Activated CD4-positive, alpha-beta T cell treated with anti-CD3 and anti-CD28 coated beads, Interleukin-2, Interleukin-6, amounts not matched to agents 100 ng/mL and 50 ng/mL, durations not matched to agents 16 hours and 8 hours (primary cell): ENCODE data around the gene ASCL5.

Experiments used
- DNase-seq: peaks from one replicate; pipeline ENCODE4 v3.0.0-alpha.2; 2020

Gene ASCL5

GRCh38 chr1:201109651-201110050 is 17.3 kb downstream of the ASCL5 start:
- no peak for DNase-seq

GRCh38 chr1:201108614-201109013 is 18.4 kb downstream of the ASCL5 start:
- DNase-seq, result no peak

DNA sequence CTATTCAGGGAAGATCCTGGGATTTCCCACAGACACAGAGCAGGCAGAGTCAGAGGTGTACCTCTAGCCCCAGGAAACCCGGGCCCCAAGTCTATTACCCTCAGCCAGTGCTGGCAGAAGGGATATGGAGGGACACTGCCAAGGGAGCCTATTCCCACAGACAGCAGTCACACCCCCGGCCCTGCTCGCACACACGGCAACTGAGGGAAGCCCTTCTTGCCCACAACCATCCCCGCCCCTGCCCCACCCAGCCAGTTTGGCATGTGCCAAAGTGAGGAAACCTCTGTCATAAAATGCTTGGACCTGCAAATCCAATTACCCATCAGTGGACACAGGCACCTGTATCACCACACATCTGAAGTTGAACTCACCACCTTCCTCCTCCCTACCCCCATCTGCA is 21.3 kb downstream of the ASCL5 start:
- DNase-seq, result no peak

DNA sequence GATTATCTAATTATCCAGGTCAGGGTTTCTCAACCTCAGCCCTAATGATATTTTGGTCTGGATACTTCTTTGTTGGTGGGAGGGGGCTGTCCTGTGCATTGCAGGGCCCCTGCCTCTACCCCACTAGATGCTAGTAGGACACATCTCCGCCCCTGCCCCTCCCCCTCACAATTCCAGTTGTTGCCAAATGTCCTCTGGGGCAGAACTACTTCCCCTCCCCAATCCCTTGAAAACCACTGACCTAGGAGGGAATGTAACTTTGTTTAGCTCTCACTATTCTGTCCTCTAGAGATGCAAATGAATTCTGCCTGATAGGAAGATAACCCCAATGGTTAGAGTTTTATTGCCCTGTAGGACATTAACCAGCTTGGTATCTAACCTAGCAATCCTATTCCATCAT is 22.8 kb downstream of the ASCL5 start:
- DNase-seq, result no peak

GRCh38 chr1:201103666-201104065 is 23.3 kb downstream of the ASCL5 start:
- DNase-seq, result no peak

GRCh38 chr1:201100169-201100930 is 26.6 kb downstream of the ASCL5 start:
- no peak for DNase-seq

DNA sequence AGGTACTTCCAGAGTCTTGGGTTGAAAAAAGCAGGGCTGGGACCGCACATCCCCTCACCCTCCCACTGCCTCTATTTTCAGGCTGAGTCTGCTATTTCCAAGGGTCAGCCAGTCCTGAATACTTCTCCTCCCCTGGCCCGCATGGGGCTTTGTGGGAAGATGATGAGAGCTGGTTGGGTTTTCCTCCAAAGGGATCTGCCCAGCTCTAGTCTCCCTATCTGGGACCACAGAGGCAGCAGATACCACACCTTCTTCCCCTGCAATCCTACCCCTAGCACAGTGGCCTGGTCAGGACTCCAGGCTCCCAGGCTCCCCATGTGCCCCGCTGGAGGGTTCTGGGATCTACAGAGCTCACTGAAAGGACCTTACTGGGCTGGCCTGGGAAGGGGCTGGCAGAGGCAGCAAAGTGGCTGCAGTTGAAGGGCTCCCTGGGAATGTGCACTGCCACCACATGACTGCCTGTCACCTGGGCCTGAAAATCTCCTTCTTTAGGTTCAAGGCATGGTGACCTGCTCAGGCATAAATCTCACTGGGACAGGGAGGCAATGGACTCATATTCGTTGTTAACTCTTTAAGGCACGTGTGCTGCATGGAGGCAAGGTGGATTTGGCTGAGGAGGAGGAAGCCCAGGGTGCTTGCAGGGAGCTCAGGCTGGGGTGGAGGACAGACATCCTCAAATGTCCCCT is 27.8 kb downstream of the ASCL5 start:
- no peak for DNase-seq

- no peak for DNase-seq
Measured at GRCh38 chr1:201096977-201097856, 29.8 kb downstream of the ASCL5 start.

DNA sequence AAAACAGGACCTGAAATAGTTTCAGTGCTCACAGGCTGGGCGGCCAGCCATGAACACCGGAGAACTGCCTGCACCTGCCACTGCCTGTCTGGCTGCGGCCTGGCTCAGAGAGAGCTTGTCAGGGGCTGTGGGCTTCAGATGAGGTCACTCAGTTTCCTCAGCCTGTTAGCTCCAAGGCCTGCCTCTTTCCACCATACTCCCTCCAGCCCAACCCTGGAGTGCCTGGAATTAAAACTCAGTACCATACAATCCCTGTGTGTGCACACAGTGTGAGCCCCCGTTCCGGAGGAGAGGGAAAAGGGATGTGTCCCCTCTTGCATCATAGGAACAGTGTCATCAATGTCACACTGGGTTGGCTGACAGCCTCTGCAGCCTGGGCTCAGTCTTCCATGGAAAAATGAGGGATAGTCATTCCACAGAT is 30.9 kb downstream of the ASCL5 start:
- no peak for DNase-seq

GRCh38 chr1:201095581-201095980 is 31.4 kb downstream of the ASCL5 start:
- DNase-seq, result no peak

- DNase-seq, result no peak
Measured at GRCh38 chr1:201094832-201095231, 32.2 kb downstream of the ASCL5 start.

GRCh38 chr1:201093962-201094361 is 33.0 kb downstream of the ASCL5 start:
- no peak for DNase-seq

- DNase-seq, result no peak
Measured at GRCh38 chr1:201093561-201093960, 33.4 kb downstream of the ASCL5 start.

DNA sequence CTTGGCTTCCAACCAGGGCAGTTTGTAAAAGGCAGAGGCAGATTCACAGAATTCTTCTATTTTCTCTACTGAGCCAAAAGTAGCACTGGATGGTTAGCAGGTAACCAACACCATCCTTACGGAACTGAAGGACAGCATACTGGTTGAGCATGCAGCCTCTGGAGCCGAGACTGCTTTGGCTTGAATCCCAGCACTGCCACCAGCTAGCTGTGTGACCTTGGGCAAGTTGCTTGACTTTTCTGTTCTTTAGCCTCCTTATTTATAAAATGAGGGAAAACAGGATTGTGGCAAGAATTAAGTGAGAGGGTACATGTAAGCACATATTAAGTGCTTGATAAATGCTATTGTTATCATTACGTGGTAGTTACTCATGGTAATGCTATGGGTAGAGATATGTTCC is 34.2 kb downstream of the ASCL5 start:
- no peak for DNase-seq

DNA sequence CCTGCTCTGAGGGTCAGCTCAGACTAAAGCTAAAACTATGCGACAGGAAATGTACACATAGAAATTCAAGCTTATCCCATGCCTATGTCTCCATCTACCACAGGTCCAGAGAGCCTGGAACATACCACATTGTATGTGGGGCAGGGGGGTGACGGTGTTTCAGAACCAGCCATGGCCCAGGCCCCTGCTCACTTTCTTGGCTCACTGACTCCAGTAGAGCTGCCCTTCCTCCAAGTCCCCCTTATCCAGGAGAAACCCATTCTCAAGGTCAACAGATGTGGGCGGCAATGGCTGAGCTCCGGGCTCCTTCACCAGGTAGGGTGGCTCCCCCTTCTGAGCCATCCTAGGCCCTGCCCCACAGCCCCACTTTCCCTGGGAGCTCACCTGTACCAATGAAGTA is 35.7 kb downstream of the ASCL5 start:
- no peak for DNase-seq

- no peak for DNase-seq
Measured at GRCh38 chr1:201090541-201090940, 36.4 kb downstream of the ASCL5 start.

- DNase-seq, result no peak
Measured at GRCh38 chr1:201089596-201089995, 37.4 kb downstream of the ASCL5 start.

- no peak for DNase-seq
Measured at GRCh38 chr1:201088901-201089525, 38.0 kb downstream of the ASCL5 start.

DNA sequence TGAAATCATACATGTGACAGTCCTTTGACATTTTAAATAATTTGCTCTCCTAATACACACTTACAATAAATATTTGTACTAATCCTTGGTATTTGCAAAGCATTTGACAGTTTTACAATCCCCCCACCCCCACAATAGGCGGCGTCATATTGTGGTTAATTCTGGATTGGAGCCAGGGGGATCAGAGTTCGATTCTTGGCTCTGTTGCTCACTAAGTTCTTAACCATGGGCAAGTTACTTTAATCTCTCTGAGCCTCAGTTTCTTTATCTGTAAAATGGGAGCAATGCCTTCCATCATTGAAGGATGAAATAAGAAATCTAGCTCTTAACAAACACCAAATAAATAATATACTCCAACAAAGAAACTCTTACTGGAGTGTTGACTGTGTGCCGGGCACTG is 38.6 kb downstream of the ASCL5 start:
- DNase-seq, result no peak

- DNase-seq, result peak; percentile 27
Measured at GRCh38 chr1:201085902-201086735, 40.9 kb downstream of the ASCL5 start.

GRCh38 chr1:201084295-201084694 is 42.7 kb downstream of the ASCL5 start:
- DNase-seq, result no peak

GRCh38 chr1:201083741-201084140 is 43.2 kb downstream of the ASCL5 start:
- no peak for DNase-seq
